CD14-positive monocyte (primary cell): ENCODE measurements around the gene ADGB. TPM values are rescaled to one million over a fixed set of nuclear protein-coding genes. Genes with fewer than 3 reads are reported as not detected.
"Not testable (repeated sequence)": the region's sequence is repeated elsewhere in the genome, so short reads cannot be mapped to it uniquely, and the experiment has no call there.

Experiments used
- DNase-seq, 3 donors: peaks; one replicate each; pipeline ENCODE4 v3.0.0-alpha.2; 2011 to 2022
- H2AFZ ChIP-seq: 2 replicates; pipeline ENCODE4 v1.6.0; 2012; ENCODE audit warnings: mild to moderate bottlenecking, low read depth, low read length, inconsistent platforms; ENCODE audit not compliant: insufficient read depth, poor library complexity, severe bottlenecking
- H3K27ac ChIP-seq, 2 donors: 1 replicate in 1 of 2; 2 replicates in 1 of 2; pipeline ENCODE4 v1.5.1; 2012 to 2013; ENCODE audit warnings: low read length in 2 of 2, control low read depth in 1 of 2, inconsistent platforms in 1 of 2, low read depth in 1 of 2, mild to moderate bottlenecking in 1 of 2
- H3K27me3 ChIP-seq, 2 donors: one replicate each; pipeline versions ENCODE4 v1.6.0 to v1.6.1; 2011 to 2013; ENCODE audit warnings: low read length in 2 of 2; ENCODE audit not compliant: control insufficient read depth in 2 of 2, insufficient read depth in 2 of 2
- H3K36me3 ChIP-seq, 2 donors: replicated peaks in 1 of 2; 1 replicate in 1 of 2; 2 replicates in 1 of 2; pipeline versions ENCODE4 v1.5.1 to v1.6.1; 2012 to 2013; ENCODE audit warnings: low read length in 2 of 2, control low read depth in 1 of 2, inconsistent platforms in 1 of 2, mild to moderate bottlenecking in 1 of 2; ENCODE audit not compliant: insufficient read depth in 2 of 2, control insufficient read depth in 1 of 2
- H3K4me1 ChIP-seq, 2 donors: 1 replicate in 1 of 2; 2 replicates in 1 of 2; pipeline versions ENCODE4 v1.5.1 to v1.6.1; 2012 to 2013; ENCODE audit warnings: low read length in 2 of 2, control low read depth in 1 of 2, inconsistent platforms in 1 of 2, mild to moderate bottlenecking in 1 of 2, moderate library complexity in 1 of 2; ENCODE audit not compliant: insufficient read depth in 2 of 2, control insufficient read depth in 1 of 2
- H3K4me2 ChIP-seq: replicated peaks from 2 replicates; pipeline ENCODE3; 2012; ENCODE audit warnings: low read length, moderate library complexity, mild to moderate bottlenecking; ENCODE audit not compliant: poor library complexity, severe bottlenecking; ENCODE audit errors: extremely low read depth
- H3K4me3 ChIP-seq, 3 experiments: fragments of 200-600 bp in 1 of 3; sonication (generic) in 1 of 3; replicated peaks in 1 of 3; 1 replicate in 2 of 3; 2 replicates in 1 of 3; pipeline ENCODE4 v1.5.1; 2011 to 2013; ENCODE audit warnings: low read length in 3 of 3, mild to moderate bottlenecking in 3 of 3, control low read depth in 2 of 3, low read depth in 2 of 3, inconsistent platforms in 1 of 3, moderate library complexity in 1 of 3
- H3K79me2 ChIP-seq: 2 replicates; pipeline ENCODE4 v1.6.0; 2012; ENCODE audit warnings: mild to moderate bottlenecking, control low read depth, inconsistent platforms, low read length, moderate library complexity; ENCODE audit not compliant: insufficient read depth
- H3K9ac ChIP-seq: 2 replicates; pipeline ENCODE4 v1.6.0; 2017; ENCODE audit warnings: low read length, mild to moderate bottlenecking; ENCODE audit not compliant: insufficient read depth, poor library complexity, severe bottlenecking
- H3K9me3 ChIP-seq, 2 donors: replicated peaks in 1 of 2; 1 replicate in 1 of 2; 2 replicates in 1 of 2; pipeline versions ENCODE4 v1.5.1 to v1.6.1; 2012 to 2013; ENCODE audit warnings: low read length in 2 of 2, control low read depth in 1 of 2; ENCODE audit not compliant: control insufficient read depth in 1 of 2, insufficient read depth in 1 of 2
- H4K20me1 ChIP-seq: 2 replicates; pipeline ENCODE4 v1.6.0; 2012; ENCODE audit warnings: mild to moderate bottlenecking, low read length, control low read depth, moderate library complexity; ENCODE audit not compliant: insufficient read depth
- H3K27ac Mint-ChIP-seq, 7 donors: one replicate each; pipeline ENCODE4 v1.8.0; 2020; ENCODE audit warnings: mild to moderate bottlenecking in 7 of 7, mixed read lengths in 7 of 7, moderate library complexity in 6 of 7, inconsistent platforms in 2 of 7
- H3K27me3 Mint-ChIP-seq, 3 donors: one replicate each; pipeline ENCODE4 v1.8.0; 2021 to 2022; ENCODE audit warnings: low read depth in 3 of 3, mild to moderate bottlenecking in 3 of 3, mixed read lengths in 3 of 3, moderate library complexity in 3 of 3, inconsistent platforms in 1 of 3
- H3K36me3 Mint-ChIP-seq, 2 donors: one replicate each; pipeline ENCODE4 v1.8.0; 2020; ENCODE audit warnings: mixed read lengths in 2 of 2, inconsistent platforms in 1 of 2, mild to moderate bottlenecking in 1 of 2
- H3K4me1 Mint-ChIP-seq: one replicate; pipeline ENCODE4 v1.8.0; 2020; ENCODE audit warnings: mild to moderate bottlenecking, mixed read lengths
- H3K4me3 Mint-ChIP-seq, 2 donors: one replicate each; pipeline ENCODE4 v1.8.0; 2020; ENCODE audit warnings: mild to moderate bottlenecking in 2 of 2, mixed read lengths in 2 of 2, moderate library complexity in 1 of 2
- H3K9me3 Mint-ChIP-seq, 7 donors: one replicate each; pipeline ENCODE4 v1.8.0; 2020 to 2022; ENCODE audit warnings: mixed read lengths in 7 of 7, mild to moderate bottlenecking in 6 of 7, moderate library complexity in 6 of 7, inconsistent platforms in 2 of 7
- WGBS: methylation state at CpG from one replicate; pipeline ENCODE4 v1.1.5; 2013; ENCODE audit warnings: missing lambda C conversion rate; ENCODE audit not compliant: insufficient coverage; 5-methylcytosine and 5-hydroxymethylcytosine counted together
- intact Hi-C, 2 donors: fragments of 100-400 bp; cut with micrococcal nuclease; formaldehyde crosslinking; loops; one replicate each; pipeline versions ENCODE4 v1.15.0 to v1.15.1; 2023
- polyA plus RNA-seq, 3 donors: library from polyadenylated mRNA; depleted of rRNA in 1 of 3; unstranded in 2 of 3; stranded (reverse) in 1 of 3; fragments of 300-500 nt in 2 of 3; fragments of >200 nt in 1 of 3; fragmentation: Illumina TruSeq in 2 of 3; gene quantifications; 1 replicate in 2 of 3; 2 replicates in 1 of 3; pipeline ENCODE4 v1.2.3, GENCODE V29; 2012 to 2021
- TF ChIP-seq, protein P1 (sequence below): fragments of 200-600 bp; IDR thresholded peaks from one replicate; pipeline ENCODE4 v1.8.0; 2022; ENCODE audit warnings: antibody characterized with exemption, mild to moderate bottlenecking

Gene ADGB
- polyA plus RNA-seq, 3 donors: 0.01 TPM; not detected in 2

DNA sequence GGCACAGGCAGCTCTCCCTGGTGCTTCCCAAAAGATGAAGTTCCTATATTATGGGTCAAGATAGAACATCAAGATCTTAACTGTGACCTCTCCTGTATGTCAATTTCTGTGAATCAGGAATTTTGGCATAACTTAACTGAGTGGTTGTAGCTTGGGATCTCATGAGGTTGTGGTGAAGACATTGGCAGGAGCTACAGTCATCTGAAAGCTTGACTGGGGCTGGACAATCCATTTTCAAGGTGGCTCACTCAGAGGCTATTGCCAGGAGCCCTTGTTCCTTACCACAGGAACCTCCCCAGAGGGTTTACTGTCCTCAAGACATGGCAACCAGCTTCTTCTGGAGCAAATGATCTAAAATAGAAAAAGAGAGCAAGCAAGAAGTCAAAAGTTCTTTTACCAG lies 252.2 kb downstream of the ADGB start:
- Histone ChIP-seq H3K9me3 (no peaks in the 10 kb centered on the region), H3K27me3 (no peaks in the 10 kb centered on the region), H2AFZ (no peak overlapping the region), H3K4me3 (no peak overlapping the region), H3K27ac (no peak overlapping the region), H3K4me1 (no peaks in the 10 kb centered on the region), H3K9ac (no peak overlapping the region), H3K79me2 (no peaks in the 10 kb centered on the region), H3K36me3 (no peaks in the 10 kb centered on the region), H4K20me1 (no peaks in the 10 kb centered on the region), H3K4me2 (no peak overlapping the region)
- Mint-ChIP-seq H3K4me3 (no peak overlapping the region), H3K36me3 (no peaks in the 10 kb centered on the region), H3K27me3 (no peaks in the 10 kb centered on the region), H3K27ac (no peak overlapping the region), H3K4me1 (peaks cover 2% of the 10 kb centered on the region), H3K9me3 (peaks cover 3 to 14% (median 10%) of the 10 kb centered on the region in 7 donors)
- intact Hi-C loops: loop anchor here in 1 of 2 donors (10.0 kb wide), 1 partner anchor 1314 kb away; no protein-coding TSS in a partner anchor
- TF ChIP-seq, protein P1, sequence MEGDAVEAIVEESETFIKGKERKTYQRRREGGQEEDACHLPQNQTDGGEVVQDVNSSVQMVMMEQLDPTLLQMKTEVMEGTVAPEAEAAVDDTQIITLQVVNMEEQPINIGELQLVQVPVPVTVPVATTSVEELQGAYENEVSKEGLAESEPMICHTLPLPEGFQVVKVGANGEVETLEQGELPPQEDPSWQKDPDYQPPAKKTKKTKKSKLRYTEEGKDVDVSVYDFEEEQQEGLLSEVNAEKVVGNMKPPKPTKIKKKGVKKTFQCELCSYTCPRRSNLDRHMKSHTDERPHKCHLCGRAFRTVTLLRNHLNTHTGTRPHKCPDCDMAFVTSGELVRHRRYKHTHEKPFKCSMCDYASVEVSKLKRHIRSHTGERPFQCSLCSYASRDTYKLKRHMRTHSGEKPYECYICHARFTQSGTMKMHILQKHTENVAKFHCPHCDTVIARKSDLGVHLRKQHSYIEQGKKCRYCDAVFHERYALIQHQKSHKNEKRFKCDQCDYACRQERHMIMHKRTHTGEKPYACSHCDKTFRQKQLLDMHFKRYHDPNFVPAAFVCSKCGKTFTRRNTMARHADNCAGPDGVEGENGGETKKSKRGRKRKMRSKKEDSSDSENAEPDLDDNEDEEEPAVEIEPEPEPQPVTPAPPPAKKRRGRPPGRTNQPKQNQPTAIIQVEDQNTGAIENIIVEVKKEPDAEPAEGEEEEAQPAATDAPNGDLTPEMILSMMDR: no peak
- no peak for DNase-seq

DNA sequence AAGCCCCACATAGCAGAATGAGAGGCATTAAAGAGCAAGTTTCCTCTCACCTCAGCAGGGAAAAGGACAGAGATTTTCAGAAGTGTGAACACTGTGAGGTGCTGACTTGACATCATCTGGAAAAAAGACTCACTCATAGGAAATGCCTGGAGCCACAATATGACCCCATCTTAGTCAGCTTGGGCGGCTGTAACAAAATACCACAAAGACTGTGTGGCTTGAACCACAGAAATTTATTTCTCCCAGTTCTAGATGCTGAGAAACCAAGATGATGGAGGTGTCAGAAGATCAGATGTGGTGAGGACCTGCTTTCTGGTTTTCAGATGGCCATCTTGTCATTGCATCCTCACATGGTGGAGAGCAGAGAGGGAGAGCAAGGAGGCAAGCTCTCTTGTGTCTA lies 253.1 kb downstream of the ADGB start:
- Histone ChIP-seq H3K27ac (no peak overlapping the region), H3K79me2 (no peaks in the 10 kb centered on the region), H3K4me3 (no peak overlapping the region), H4K20me1 (no peaks in the 10 kb centered on the region), H3K9me3 (no peaks in the 10 kb centered on the region), H3K9ac (no peak overlapping the region), H2AFZ (no peak overlapping the region), H3K27me3 (no peaks in the 10 kb centered on the region), H3K4me1 (no peaks in the 10 kb centered on the region), H3K36me3 (no peaks in the 10 kb centered on the region), H3K4me2 (no peak overlapping the region)
- Mint-ChIP-seq H3K9me3 (peaks cover 1 to 9% (median 6%) of the 10 kb centered on the region in 7 donors), H3K27ac (no peak overlapping the region), H3K36me3 (no peaks in the 10 kb centered on the region), H3K4me1 (peaks cover 2% of the 10 kb centered on the region), H3K4me3 (no peak overlapping the region), H3K27me3 (no peaks in the 10 kb centered on the region)
- intact Hi-C loops: loop anchor here in 1 of 2 donors (10.0 kb wide), 1 partner anchor 1313 kb away; no protein-coding TSS in a partner anchor
- DNase-seq: no peak
- TF ChIP-seq, protein P1: no peak
- WGBS: no CpG with 5 or more reads among the region's 1 CpG

GRCh38 chr6:146854521-146855255 lies 255.9 kb downstream of the ADGB start:
- H3K79me2 ChIP-seq, H3K4me3 ChIP-seq, H3K4me1 Mint-ChIP-seq, H3K36me3 ChIP-seq, H3K4me3 Mint-ChIP-seq, H4K20me1 ChIP-seq, H3K36me3 Mint-ChIP-seq, H2AFZ ChIP-seq, H3K4me2 ChIP-seq, H3K27me3 ChIP-seq, H3K9me3 Mint-ChIP-seq, H3K4me1 ChIP-seq, H3K9me3 ChIP-seq, H3K27me3 Mint-ChIP-seq, H3K9ac ChIP-seq, H3K27ac Mint-ChIP-seq, DNase-seq, H3K27ac ChIP-seq: not testable (repeated sequence)
- WGBS: 98% methylated on average over 5 of the region's 6 CpGs
- intact Hi-C loops: loop anchor here in 1 of 2 donors (5.0 to 10.0 kb wide), 2 partner anchors 368 to 1310 kb away; no protein-coding TSS in a partner anchor
